ENCODE results near the gene GPATCH4.
"Not testable (repeated sequence)": the region's sequence is repeated elsewhere in the genome, so short reads cannot be mapped to it uniquely, and the experiment has no call there.

The GPATCH4 gene

GRCh38 chr1:156571919-156572662 lies 29.2 kb downstream of the GPATCH4 start, which contains the start of gene IQGAP3:
Gene IQGAP3 (minus strand): TSS chr1:156572565. CDS start chr1:156572529, 36 bp downstream.
- peak; percentile 68 for DNase-seq

DNA sequence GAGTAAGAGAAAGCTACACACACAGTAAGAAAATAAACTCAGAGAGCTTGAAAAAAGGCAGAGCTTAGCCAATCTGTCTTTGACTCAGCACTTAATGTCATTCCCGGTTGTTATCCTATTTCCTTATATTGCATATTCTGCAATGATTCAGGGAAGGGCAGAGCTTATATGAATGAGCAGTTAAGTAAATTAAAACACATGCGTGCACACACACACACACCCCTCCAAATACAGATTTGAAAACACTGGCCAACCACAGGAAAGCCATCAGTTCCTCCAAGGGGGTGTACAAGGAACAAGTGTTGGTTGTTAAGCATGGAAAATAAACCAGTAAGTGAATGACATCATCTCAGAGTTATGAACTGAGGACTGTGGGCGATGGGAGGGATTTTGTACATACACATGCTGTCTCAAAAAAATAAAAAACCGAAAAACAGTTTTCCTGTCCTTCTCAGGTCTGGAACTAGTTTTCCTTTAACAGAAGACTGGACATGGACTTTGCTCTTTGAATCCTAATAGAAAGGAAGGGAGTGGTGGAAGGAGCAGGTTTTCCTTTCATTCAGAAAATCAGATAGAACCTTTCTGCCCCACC lies 29.9 kb downstream of the GPATCH4 start:
- no peak for DNase-seq

- no peak for DNase-seq
These were observed 34.8 kb downstream of the GPATCH4 start for GRCh38 chr1:156566436-156566835.

- DNase-seq, result no peak
These were observed 35.8 kb downstream of the GPATCH4 start for GRCh38 chr1:156565519-156565918.

DNA sequence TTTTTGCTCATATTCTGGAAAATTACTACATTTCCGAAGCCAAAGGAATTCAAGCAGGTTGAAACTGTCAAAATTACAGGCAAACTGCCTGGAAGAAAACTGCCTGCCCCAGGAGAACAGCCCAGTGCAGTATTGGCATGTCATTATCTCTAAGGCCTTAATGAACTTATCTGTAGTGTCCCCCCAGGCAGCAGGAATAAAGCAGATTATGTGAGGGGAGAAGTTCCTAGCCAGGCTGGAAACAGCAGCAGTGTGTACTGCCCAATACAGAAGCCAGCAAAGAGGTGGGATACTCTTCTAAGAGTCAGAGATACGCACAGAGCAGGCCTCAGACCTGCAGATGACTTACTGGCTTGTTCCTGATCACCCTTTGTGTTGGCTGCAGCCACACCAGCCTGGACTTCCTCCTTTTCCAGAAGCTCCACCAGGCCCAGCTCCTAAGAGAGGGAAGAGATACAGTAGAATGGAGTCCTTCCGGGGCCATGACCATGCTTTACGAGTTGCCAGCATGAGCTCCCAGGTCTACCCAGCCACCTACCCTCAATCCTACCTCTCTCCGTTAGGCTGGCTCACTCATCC lies 40.6 kb downstream of the GPATCH4 start:
- DNase-seq, result no peak

GRCh38 chr1:156559797-156560385 lies 41.4 kb downstream of the GPATCH4 start:
- DNase-seq, result no peak

- no peak for DNase-seq
These were observed 42.0 kb downstream of the GPATCH4 start for GRCh38 chr1:156559086-156559796.

GRCh38 chr1:156556354-156556753 lies 44.9 kb downstream of the GPATCH4 start:
- DNase-seq, result no peak

DNA sequence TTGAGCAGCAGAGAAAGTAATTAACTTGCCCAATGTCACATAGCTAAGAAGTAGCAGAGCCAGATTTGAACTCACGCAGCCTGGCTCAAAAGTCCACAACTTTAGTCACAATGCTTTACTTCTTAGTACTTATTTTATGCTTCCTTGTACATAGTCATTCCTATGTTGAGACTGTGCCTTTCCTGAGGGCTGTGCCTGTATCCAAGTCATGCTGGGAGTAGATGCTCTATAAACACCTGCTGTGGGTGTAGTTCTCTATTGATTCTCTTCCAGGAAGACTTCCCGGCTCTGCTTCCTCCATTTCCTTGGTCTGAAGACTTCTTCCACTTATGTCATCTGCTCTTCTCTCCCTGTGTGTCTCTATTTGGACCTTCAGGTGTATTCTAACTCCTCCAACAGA lies 45.6 kb downstream of the GPATCH4 start:
- no peak for DNase-seq

DNA sequence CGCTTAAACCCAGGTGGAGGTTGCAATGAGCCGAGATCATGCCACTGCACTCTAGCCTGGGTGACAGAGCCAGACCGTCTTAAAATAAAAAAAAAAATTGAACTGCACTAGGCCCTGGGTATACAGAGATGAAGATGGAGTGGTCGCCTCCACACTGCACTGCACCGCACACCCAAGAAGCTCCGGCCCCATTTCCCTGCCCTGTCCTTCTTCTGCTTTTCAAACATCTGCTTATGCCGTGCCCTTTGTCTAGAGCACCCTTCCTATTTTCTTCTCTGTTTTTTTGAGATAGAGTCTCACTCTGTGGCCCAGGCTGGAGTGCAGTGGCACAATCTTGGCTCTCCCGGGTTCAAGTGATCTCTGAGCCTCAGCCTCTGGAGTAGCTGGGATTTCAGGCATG lies 46.3 kb downstream of the GPATCH4 start:
- no peak for DNase-seq

DNA sequence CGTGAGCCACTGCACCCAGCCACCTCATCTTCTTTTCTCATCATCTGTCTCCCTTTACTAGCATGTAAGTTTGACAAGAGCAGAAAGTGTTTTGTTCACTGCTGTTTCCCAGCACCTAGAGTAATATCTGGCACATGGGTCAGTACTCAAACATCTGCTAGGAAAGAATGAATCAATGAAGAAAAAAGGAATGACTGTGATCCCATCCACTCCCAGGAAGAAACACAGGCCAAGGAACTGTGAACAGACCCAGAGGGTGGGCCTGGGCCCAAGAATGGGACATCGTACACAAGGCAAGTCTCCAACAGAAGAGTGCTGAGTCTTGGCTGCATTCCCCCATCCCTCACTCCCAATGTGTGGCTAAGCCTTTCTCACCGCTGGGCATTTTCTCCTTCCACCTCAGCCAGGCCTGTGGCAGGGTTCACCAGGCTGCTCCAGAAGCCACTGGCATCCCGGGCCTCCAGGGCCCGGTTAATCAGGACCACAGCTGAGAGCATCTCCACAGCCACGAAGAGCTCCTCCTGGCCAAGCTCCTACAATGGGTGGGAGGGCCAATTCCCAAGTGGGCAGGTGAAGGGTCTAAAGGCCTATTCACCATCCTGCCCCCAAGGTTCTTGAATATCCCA lies 47.3 kb downstream of the GPATCH4 start:
- DNase-seq, result no peak

- DNase-seq, result not testable (repeated sequence)
These were observed 48.3 kb downstream of the GPATCH4 start for GRCh38 chr1:156552937-156553336.

DNA sequence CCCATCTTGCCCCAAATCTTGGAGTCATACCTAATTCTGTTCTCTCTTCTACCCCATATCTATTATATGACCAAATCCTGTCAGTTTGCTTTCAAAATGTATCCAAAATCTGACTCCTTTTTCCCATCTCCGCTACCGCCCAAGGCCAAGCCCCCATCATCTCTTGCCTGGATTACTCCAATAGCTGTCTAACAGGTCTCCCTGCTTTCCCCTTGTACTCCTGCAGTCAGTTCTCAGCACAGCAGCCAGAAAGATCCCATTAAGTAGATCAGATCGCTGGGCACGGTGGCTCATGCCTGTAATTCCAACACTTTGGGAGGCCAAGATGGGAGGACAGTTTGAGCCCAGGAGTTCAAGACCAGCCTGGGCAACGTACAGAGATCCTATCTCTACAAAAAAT lies 48.8 kb downstream of the GPATCH4 start:
- DNase-seq, result no peak

GRCh38 chr1:156551869-156552268 lies 49.4 kb downstream of the GPATCH4 start:
- no peak for DNase-seq

- no peak for DNase-seq
These were observed 50.1 kb downstream of the GPATCH4 start for GRCh38 chr1:156551066-156551643.

DNA sequence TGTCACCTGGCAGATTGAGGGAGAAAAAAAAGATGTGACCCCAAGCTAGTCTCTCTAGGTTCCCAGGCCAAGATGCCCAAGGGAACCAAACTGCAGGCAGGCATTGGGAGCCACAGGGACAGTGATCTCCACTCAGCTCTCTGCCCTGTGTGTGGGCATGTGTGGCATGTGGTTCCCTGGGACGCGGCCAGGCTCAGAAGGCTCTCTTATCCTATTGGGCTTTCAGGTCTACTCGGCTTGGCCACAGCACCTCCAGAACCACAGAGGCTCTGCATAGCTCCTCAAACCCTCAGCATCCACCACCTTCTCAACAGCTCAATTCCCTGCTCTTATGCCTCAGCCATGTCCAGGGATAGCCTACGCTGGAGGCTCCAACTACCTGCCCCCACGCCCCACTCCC lies 50.9 kb downstream of the GPATCH4 start:
- no peak for DNase-seq

- DNase-seq, result no peak
These were observed 51.4 kb downstream of the GPATCH4 start for GRCh38 chr1:156549831-156550230.

DNA sequence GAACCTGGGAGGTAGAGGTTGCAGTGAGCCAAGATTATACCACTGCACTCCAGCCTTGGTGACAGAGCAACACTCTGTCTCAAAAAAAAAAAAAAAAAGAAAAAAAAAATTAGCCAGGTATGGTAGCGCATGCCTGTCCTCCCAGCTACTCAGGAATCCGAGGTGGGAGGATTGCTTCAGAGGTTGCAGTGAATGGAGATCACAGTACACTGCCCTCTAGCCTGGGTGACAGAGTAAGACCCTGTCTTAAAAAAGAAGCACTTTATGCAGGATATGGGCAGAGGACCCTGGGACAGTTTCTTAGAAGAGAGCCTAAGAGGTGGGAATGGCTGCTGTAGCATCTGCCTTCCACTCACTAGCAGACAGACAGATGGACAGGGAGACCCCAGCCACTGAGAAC lies 51.9 kb downstream of the GPATCH4 start:
- DNase-seq, result no peak

GRCh38 chr1:156547982-156548381 lies 53.3 kb downstream of the GPATCH4 start:
- DNase-seq, result no peak

DNA sequence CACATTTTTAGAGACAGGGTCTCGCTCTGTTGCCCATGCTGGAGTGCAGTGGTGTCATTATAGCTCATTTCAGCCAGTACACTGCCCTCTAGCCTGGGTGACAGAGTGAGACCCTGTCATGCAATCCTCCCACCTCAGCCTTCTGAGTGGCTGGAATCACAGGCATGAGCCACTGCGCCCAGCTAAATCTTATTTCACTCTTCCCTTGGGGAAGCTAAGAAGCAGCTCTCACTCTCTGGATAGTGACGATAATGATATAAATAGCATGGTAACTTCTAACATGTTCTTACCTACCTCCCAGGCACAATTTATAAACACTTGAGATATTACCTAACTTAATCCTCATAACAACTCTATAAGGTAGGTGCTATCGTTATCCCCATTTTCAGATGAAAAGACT lies 53.8 kb downstream of the GPATCH4 start:
- no peak for DNase-seq

DNA sequence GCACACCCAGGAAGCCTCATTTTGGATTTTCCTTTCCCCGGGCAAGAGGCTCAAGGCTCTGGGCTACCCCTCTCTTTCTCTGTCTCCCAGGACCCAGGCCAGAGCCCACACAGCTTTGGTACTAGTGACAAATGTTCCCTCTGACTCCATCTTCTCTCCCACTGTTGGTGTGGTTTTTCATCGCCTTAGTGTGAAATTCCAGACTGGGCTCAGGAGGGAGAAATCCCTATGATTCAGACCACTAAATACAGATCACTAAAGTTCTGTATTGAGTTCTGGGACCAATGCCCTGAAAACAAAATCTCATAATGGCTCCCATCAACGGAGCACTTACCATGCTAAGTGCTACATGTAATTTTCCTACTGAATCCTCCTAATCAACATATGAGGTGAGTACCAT lies 55.0 kb downstream of the GPATCH4 start:
- no peak for DNase-seq

GRCh38 chr1:156544592-156545102 lies 56.6 kb downstream of the GPATCH4 start:
- DNase-seq, result no peak

All from stimulated activated CD4-positive, alpha-beta T cell treated with anti-CD3 and anti-CD28 coated beads, Interleukin-4, amount 100 ng/mL, for 1 hour (primary cell).